Fibroblast of lung (primary cell): Measurements from ENCODE around the gene RCL1.

Source experiments
- EZH2 ChIP-seq: IDR thresholded peaks from 2 replicates; pipeline ENCODE4 v1.5.1; 2012; ENCODE audit warnings: low read length, control low read depth, mild to moderate bottlenecking; ENCODE audit errors: missing control alignments
- TF ChIP-seq, protein P1 (sequence below), 2 donors: IDR thresholded peaks in 1 of 2; conservative IDR thresholded peaks in 1 of 2; 1 replicate in 1 of 2; 2 replicates in 1 of 2; pipeline ENCODE4 v1.5.1; 2011 to 2012; ENCODE audit warnings: low read length in 2 of 2, control low read depth in 1 of 2, inconsistent platforms in 1 of 2, low read depth in 1 of 2, mild to moderate bottlenecking in 1 of 2

DNA sequence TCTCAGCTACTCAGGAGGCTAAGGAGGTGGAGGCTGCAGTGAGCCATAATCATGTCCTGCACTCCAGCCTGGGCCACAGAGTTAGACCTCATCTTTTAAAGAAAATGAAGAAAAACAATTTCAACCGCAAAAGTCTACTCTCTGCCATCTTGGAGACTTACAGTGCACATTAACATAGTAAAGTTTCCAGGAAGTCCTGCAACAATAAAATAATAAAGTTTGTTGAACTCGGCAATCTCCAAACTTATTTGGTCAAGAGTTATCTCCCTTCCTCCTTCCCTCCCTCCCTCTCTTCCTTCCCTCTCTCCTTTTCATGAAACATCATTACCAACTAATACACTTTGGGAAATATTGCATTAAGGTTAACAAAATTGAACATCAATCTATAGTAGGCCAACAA lies 98.2 kb downstream of the RCL1 start:
- TF ChIP-seq, protein P1, sequence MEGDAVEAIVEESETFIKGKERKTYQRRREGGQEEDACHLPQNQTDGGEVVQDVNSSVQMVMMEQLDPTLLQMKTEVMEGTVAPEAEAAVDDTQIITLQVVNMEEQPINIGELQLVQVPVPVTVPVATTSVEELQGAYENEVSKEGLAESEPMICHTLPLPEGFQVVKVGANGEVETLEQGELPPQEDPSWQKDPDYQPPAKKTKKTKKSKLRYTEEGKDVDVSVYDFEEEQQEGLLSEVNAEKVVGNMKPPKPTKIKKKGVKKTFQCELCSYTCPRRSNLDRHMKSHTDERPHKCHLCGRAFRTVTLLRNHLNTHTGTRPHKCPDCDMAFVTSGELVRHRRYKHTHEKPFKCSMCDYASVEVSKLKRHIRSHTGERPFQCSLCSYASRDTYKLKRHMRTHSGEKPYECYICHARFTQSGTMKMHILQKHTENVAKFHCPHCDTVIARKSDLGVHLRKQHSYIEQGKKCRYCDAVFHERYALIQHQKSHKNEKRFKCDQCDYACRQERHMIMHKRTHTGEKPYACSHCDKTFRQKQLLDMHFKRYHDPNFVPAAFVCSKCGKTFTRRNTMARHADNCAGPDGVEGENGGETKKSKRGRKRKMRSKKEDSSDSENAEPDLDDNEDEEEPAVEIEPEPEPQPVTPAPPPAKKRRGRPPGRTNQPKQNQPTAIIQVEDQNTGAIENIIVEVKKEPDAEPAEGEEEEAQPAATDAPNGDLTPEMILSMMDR (conservative IDR thresholded peaks at IDR 0.05 in 1 of 2, IDR thresholded peaks at IDR 0.05 in 1 of 2; ENCODE audit: low read depth in 1 of 2, low read length in 2 of 2), result no peak
- no peak for TF ChIP-seq EZH2
